Measurements from ENCODE around the gene OTOF. TPM values are rescaled to one million over a fixed set of nuclear protein-coding genes. Genes with fewer than 3 reads are reported as not detected.

Gene OTOF
- total RNA-seq, 4 donors from 2014 or later: 0.21 TPM; not detected in 3

- H3K27me3 ChIP-seq: no peaks in the 10 kb centered on the region
- no peaks in the 10 kb centered on the region for H3K36me3 ChIP-seq
- TF ChIP-seq POLR2A (IDR thresholded peaks at IDR 0.05) (no peak), CTCF (IDR thresholded peaks at IDR 0.05) (no peak)
- no peak for DNase-seq
- H3K4me3 ChIP-seq: no peak overlapping the region
- no peak overlapping the region for H3K27ac ChIP-seq
- H3K4me1 ChIP-seq: no peaks in the 10 kb centered on the region
- H3K9me3 ChIP-seq: no peaks in the 10 kb centered on the region
- intact Hi-C loops (cut with DNase I; ENCODE audit: low total_unique reads): no loop called here
Observed at GRCh38 chr2:26451700-26452099, 26.2 kb downstream of the OTOF start.

GRCh38 chr2:26450031-26450635 lies 27.8 kb downstream of the OTOF start:
- no peaks in the 10 kb centered on the region for H3K4me1 ChIP-seq
- no peaks in the 10 kb centered on the region for H3K27me3 ChIP-seq
- TF ChIP-seq POLR2A (IDR thresholded peaks at IDR 0.05) (no peak), CTCF (IDR thresholded peaks at IDR 0.05) (no peak)
- intact Hi-C loops (cut with DNase I; ENCODE audit: low total_unique reads): no loop called here
- no peaks in the 10 kb centered on the region for H3K9me3 ChIP-seq
- no peaks in the 10 kb centered on the region for H3K36me3 ChIP-seq
- H3K27ac ChIP-seq: no peak overlapping the region
- H3K4me3 ChIP-seq: no peak overlapping the region
- no peak for DNase-seq

- no peak overlapping the region for H3K4me3 ChIP-seq
- H3K36me3 ChIP-seq: no peaks in the 10 kb centered on the region
- H3K27ac ChIP-seq: no peak overlapping the region
- H3K9me3 ChIP-seq: no peaks in the 10 kb centered on the region
- no peaks in the 10 kb centered on the region for H3K27me3 ChIP-seq
- TF ChIP-seq POLR2A (IDR thresholded peaks at IDR 0.05) (no peak), CTCF (IDR thresholded peaks at IDR 0.05) (no peak)
- intact Hi-C loops (cut with DNase I; ENCODE audit: low total_unique reads): no loop called here
- no peaks in the 10 kb centered on the region for H3K4me1 ChIP-seq
- no peak for DNase-seq
Observed at GRCh38 chr2:26449278-26450030, 28.5 kb downstream of the OTOF start.

- Histone ChIP-seq H3K27me3 (no peaks in the 10 kb centered on the region), H3K4me3 (no peak overlapping the region), H3K27ac (no peak overlapping the region), H3K4me1 (no peaks in the 10 kb centered on the region), H3K36me3 (no peaks in the 10 kb centered on the region), H3K9me3 (no peaks in the 10 kb centered on the region)
- TF ChIP-seq POLR2A (IDR thresholded peaks at IDR 0.05): no peak
- TF ChIP-seq CTCF (IDR thresholded peaks at IDR 0.05): no peak
- intact Hi-C loops (cut with DNase I; ENCODE audit: low total_unique reads): no loop called here
- DNase-seq: no peak
Observed at GRCh38 chr2:26448651-26449050, 29.3 kb downstream of the OTOF start.

GRCh38 chr2:26444236-26444635 lies 33.7 kb downstream of the OTOF start:
- intact Hi-C loops (cut with DNase I; ENCODE audit: low total_unique reads): no loop called here
- H3K4me1 ChIP-seq: no peaks in the 10 kb centered on the region
- H3K9me3 ChIP-seq: no peaks in the 10 kb centered on the region
- DNase-seq: no peak
- no peak overlapping the region for H3K27ac ChIP-seq
- H3K4me3 ChIP-seq: no peak overlapping the region
- H3K27me3 ChIP-seq: no peaks in the 10 kb centered on the region
- no peaks in the 10 kb centered on the region for H3K36me3 ChIP-seq
- no peak for TF ChIP-seq CTCF (IDR thresholded peaks at IDR 0.05)
- TF ChIP-seq POLR2A (IDR thresholded peaks at IDR 0.05): no peak

Data from uterus (tissue), 4 donors.